Stimulated activated CD4-positive, alpha-beta T cell treated with anti-CD3 and anti-CD28 coated beads, TNF-alpha, amount 100 ng/mL, for 1 hour (primary cell): ENCODE results near the gene SPN.
"Not testable (repeated sequence)": the region's sequence is repeated elsewhere in the genome, so short reads cannot be mapped to it uniquely, and the experiment has no call there.

Source experiments
- DNase-seq, 3 donors: peaks; one replicate each; pipeline ENCODE4 v3.0.0-alpha.2; 2020; ENCODE audit warnings: low read depth in 3 of 3, low spot score in 1 of 3

Gene SPN

DNA sequence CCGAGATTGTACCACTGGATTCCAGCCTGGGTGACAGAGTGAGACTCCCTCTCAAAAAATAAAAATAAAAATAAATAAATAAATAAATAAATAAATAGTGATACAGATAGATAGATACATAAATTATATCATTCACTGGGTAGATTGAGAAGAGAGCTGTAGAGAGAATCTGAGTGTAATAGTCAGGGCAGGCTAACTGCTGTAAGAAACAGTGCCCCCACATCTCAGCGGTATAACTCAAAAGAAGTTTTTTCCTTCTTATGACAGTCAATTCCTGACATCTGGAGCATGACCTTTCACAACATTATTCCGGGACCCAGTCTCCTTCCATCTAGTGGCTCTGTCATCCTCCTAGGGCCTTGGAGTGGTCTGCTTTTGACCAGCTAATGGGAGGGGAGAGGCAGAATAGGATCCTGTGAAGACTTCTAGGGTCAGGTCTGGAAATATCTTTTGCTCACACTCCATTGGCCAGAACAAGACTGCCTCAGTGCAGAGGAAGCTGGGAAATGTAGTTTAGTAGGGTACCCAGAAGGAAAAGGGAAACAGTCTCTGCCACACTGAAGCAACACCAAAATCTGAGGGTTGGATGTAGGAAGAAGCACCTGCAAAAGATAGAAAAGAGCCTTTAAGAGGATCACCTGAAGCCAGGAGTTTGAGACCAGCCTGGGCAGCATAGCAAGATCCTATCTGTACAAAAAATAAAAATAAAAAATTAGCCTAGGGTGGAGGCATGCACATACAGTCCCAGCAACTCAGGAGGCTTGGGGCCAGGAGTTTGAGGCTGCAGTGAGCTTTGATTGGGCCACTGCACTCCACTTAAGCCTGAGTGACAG, 13.0 kb downstream of the SPN start:
- DNase-seq, result no peak

DNA sequence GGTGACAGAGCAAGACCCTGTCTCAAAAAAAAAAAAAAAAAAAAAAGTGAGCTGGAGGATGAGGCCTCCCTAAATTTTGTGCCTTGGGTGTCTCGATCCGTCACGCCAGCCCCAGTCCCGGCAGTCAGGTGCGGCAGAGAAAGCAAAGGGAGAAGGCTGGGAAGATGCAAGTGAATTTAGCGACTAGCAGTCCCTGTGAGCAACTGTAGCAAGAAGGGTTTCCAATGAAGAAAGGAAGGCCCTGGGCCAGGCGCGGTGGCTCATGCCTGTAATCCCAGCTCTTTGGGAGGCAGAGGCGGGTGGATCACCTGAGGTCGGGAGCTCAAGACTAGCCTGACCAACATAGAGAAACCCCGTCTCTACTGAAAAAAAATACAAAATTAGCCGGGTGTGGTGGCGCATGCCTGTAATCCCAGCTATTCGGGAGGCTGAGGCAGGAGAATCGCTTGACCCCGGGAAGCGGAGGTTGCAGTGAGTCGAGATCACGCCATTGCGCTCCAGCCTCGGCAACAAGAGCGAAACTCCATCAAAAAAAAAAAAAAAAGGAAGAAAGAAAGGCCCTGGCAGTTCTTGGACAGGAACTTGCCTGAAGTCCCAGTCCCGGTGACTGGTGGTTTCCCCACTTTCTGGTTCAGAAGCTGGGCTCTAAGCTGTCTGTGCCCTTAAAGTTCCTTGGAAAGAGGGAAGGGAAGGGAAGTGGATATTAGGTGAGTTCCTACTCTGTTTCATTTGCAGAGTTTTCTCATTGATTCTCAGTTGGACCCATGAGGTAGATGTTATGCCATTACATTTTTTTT, 14.1 kb downstream of the SPN start:
- no peak for DNase-seq

DNA sequence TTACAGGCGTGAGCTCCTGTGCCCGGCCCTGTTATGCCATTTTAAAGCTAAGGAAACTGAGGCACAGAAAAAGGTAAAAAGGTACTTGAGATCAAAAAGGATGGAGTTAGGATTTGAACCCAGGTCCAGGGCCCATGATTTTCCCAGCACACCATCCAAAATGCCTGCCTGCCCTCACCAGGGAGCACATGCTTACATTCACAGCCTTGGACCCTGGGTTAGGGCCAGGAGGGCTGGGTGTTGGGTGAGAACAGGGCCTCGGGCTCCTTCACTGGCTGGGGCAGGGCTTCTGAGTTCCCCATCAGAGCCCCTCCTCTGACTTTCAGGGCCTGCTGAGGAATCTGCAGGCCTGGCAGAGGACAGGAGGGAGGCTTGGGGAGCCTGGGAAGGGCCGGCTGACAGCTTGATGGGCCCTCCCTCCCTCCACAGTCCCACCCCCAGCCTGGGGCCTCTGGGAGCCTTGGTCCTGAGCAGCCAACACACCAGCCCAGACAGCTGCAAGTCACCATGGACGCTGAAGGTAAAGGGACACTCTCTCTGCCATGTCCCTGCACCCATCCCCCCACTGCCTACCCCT, 15.7 kb downstream of the SPN start, which contains the start of gene QPRT:
TSS of gene QPRT (plus strand) at position 490 of the 577 bp plus-strand sequence. CDS start at position 508, 18 bp downstream.
- no peak for DNase-seq

DNA sequence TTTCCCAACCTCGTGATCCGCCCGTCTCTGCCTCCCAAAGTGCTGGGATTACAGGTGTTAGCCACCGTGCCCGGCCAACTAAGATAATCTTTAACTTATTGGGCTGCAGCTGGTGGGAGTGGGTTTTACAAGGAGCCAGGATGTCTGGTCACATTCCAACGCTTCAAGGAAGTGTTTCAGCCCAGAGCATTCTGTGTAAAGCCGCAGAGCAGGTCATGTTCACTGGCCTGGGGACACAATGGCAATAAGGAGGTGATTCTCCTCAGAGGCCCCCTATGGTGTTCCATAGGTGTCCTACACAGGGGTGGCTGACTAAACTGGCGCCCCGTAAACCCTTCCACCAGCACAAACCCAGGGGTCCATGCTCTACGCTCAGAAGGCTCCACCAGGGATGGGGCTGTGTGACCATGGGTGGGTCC, 17.1 kb downstream of the SPN start:
- DNase-seq, result no peak

DNA sequence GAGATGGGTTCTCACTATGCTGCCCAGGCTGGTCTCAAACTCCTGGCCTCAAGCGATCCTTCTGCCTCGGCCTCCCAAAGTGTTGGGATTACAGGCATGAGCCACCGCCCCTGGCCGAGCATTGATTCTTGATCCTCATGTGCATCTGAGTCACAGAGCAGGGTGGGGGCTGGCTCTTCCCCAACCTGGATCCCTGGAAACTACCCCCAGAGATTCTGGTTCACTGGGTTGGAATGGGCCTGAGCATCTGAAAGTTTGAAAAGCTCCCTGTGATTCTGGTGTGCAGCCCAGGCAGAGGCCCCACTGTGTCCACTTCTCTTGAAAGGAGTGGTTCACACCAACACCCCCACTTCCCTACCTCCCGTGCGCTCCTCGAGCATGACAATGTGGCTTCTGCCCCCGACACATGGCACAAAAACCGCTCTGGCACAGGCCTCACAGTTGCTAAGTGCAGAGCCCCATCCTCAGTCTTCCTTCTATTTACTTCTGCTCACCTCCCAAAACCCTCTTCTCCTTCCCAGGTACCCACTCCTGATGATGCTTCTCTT, 20.6 kb downstream of the SPN start:
- no peak for DNase-seq

DNA sequence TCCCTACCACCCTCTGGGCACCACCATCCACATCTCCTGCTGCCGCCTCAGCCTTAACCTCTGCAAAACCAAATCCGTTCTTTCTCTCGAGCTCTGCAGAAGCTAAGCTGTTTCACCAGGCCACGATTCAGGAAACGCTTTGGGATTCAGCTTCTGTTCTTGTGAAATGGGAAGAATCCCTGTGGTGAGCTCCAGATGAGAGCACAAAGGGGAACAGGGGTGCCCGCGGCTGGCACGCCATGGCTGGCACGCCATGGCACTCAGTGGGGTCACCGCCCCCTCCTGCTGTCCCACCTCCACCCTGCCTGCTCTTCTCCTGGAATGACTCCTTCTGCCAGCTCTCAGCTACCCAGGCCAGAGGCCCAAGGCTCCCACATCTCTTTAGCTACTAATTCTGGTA, 21.6 kb downstream of the SPN start:
- DNase-seq, result no peak

DNA sequence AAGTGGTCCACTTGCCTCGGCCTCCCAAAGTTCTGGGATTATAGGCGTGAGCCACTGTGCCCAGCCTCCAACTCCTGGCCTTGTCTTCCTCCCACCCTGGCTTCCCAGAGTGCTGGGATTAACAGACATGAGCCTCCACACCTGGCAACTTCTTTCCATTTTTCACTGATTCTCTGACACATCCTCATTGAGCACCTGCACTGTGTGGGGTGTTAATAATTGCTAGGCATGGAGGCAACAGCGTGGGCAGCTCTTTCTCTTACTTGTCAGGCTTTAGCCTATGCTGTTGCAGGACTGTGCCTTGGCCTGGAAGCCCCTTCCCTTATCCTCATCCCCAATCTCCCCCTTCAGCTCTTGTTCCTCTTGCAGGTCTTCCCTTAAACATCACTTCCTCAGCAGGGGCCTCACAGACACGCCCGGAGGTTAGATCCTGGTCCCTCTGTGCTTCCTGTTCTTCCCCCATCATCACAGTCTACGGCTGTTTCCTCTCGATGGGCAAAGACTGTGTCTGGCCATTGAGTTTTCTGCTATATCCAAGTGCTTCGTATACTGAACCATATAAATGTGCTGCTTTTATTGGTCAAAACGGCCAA, 23.8 kb downstream of the SPN start:
- no peak for DNase-seq

DNA sequence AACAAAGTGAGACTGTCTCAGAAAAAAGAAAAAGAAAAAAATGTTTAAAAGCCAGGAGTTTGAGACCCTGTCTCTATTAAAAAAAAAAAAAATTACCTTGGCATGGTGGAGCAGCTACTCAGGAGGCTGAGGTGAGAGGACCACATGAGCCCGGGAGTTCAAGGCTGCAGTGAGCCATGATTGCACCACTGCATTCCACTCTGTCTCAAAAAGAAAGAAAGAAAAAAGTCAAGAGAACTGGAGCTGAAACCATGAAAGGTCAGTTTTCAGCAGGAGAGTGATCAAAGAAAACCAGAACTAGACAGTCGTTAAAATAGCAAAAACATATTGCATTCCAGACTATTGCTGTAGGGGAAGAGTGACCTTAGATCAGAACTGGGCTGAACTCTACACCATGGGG, 24.7 kb downstream of the SPN start:
- DNase-seq, result no peak

DNA sequence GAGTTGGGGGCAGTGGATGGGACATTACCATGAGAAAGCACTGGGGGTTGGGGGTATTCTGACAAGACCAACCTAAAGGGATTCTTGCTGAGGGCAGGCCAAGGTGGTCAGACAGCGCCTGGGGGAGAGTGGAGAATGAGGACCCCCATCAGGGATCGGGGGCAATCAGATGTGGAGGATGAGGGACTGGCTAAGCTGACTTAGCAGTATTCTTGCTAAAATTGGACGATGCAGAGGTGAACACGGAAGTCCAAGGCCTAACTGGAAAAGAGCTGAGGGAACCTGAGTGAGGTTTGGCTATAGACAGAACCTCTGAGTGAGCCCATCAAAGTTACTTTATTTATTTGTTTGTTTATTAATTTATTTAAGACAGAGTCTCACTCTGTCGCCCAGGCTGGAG, 25.1 kb downstream of the SPN start:
- DNase-seq, result no peak

DNA sequence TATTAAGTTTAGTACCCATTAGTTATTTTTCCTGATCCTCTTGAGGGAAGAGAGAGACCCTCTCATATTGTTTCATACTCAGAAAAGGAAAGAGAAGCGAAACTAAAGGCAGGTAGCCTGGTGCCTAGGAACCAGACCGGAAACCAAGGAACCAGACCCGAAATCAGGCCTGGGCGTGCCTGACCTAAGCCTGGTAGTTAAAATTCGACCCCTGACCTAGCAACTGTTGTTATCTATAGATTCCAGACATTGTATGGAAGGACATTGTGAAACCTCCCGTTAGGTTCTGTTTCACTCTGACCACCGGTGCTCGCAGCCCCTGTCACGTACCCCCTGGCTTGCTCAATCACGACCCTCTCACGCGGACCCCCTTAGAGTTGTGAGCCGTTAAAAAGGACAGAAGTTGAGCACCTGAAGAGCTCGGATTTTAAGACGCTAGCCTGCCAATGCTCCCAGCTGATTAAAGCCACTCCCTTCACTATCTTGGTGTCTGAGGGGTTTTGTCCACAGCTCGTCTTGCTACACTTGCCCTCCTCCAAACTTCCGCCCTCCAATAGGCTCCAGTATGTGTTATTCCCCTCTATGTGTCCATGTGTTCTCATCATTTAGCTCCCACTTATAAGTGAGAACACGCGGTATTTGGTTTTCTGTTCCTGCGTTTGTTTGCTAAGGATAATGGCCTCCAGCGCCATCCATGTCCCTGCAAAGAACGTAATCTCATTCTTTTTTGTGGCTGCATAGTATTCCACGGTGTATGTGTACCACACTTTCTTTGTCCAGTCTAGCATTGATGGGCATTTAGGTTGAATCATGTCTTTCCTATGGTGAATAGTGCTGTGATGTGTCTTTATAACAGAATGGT, 26.7 kb downstream of the SPN start:
- DNase-seq, result not testable (repeated sequence)

DNA sequence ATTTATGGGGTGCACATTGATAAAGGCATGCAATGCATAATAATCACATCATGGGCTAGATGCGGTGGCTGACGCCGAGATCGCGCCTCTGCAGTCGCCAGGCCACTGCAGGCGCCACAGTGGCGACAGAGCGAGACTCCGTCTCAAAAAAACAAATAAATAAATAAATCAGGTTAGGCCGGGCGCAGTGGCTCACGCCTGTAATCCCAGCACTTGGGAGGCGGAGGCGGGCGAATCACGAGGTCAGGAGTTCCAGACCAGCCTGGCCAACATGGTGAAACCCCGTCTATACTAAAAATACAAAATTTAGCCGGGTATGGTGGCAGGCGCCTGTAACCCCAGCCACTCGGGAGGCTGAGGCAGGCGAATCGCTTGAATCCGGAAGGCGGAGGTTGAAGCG, 29.6 kb downstream of the SPN start:
- not testable (repeated sequence) for DNase-seq

DNA sequence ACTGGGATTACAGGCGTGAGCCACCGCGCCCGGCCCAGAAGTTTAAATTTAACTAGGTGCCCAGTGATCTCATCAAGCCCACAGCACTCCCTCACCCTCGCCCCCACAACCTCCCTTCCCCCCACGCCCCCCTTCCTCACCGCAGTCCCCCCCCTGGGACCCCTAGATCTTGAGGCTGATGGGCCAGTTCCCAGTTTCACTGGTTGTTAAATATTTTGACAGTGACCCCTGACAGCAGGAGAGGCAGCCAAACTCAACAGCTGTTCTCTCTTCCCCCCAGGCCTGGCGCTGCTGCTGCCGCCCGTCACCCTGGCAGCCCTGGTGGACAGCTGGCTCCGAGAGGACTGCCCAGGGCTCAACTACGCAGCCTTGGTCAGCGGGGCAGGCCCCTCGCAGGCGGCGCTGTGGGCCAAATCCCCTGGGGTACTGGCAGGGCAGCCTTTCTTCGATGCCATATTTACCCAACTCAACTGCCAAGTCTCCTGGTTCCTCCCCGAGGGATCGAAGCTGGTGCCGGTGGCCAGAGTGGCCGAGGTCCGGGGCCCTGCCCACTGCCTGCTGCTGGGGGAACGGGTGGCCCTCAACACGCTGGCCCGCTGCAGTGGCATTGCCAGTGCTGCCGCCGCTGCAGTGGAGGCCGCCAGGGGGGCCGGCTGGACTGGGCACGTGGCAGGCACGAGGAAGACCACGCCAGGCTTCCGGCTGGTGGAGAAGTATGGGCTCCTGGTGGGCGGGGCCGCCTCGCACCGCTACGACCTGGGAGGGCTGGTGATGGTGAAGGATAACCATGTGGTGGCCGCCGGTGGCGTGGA, 31.5 kb downstream of the SPN start:
- DNase-seq, result no peak

DNA sequence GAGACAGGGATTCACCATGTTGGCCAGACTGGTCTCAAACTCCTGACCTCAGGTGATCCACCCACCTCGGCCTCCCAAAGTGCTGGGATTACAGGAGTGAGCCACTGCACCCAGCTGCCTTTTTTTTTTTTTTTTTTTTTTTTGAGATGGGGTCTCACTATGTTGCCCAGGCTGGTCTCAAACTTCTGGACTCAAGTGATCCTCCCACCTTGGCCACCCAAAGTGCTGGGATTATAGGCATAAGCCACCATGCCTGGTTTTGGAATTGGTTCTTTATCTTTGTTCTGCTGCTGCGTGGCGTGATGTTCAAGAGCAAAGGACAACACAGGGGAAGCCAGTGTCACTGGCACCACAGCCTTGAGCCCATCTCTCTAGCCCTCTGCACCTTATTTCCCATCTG, 32.6 kb downstream of the SPN start:
- DNase-seq, result not testable (repeated sequence)

DNA sequence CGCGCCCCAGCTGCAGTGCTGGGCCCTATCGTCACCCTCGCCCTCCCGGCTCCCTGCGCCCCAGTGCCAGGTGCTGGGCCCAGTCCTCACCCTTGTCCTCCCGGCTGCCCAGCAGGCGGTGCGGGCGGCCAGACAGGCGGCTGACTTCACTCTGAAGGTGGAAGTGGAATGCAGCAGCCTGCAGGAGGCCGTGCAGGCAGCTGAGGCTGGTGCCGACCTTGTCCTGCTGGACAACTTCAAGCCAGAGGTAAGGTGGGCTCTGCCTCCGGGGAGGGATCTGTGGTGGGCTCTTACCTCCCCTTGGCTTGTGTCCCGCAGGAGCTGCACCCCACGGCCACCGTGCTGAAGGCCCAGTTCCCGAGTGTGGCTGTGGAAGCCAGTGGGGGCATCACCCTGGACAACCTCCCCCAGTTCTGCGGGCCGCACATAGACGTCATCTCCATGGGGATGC, 33.9 kb downstream of the SPN start:
- DNase-seq, result no peak

DNA sequence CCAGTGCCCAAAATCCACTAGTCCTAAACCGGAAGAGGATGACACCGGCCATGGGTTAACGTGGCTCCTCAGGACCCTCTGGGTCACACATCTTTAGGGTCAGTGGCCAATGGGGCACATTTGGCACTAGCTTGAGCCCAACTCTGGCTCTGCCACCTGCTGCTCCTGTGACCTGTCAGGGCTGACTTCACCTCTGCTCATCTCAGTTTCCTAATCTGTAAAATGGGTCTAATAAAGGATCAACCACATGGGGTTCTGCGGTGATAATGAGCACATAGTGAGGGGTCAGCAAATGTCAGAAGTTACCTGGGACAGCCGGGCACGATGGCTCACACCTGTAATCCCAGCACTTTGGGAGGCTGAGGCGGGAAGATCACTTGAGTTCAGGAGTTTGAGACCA, 34.3 kb downstream of the SPN start:
- no peak for DNase-seq

DNA sequence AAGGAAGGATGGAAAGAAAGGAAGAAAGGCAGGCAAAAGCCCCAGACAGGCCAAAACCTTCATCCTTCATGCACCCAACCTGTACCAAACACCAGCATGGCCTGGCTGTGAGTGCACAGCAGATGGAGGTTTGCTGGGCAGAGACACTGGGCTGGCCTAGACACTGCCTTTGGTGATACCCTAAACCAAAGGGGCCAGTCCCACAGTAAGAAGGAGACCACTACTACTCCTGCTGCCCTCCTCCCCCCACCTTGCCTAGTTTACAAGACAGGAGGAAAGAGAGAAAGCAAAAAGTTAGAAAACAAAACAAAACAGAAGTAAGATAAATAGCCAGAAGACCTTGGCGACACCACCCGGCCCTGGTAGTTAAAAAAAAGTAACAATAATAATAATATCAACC, 35.0 kb downstream of the SPN start:
- DNase-seq, result no peak

DNA sequence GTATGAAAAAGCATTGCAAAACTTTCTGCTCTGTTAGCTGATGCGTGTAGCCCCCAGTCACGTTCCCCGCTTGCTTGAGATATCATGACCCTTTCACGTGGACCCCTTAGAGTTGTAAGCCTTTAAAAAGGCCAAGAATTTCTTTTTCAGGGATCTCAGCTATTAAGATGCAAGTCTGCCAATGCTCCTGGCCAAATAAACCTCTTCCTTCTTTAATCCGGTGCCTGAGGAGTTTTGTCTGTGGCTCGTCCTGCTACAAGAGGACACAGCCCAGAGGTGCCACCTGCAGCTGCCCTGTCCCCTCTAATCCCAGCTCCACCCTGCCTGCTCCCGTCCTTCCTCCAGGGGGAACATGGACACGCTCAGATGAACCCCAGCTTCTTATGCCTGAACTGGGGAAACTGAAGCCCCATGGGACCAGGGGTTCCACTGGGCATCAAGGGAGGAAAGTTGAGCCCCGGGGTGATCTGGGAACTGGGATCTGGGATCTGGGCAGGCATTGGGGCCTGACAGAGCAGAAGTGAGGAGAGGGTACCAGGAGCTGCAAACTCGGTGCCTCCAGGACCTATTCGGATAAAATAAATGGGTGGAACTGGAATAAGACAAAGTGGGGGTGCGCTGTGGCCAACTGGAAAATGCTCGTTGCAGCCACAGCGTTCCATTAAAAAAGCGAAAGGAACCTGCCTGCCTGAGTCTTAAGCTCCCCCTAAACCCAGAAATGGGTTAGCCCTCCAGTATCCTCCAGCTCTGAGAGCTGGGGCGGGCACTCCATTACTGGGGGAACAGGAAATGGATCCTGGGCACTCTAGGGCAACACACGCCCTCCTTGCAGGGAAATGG, 35.7 kb downstream of the SPN start:
- DNase-seq, result no peak
